Neural progenitor cell (in vitro differentiated cells): ENCODE data around the gene CD300LG. TPM values are rescaled to one million over a fixed set of nuclear protein-coding genes. Genes with fewer than 3 reads are reported as not detected.
A peak's percentile ranks its signal among the peaks of the same experiment; 100 is the strongest.

Source experiments
- DNase-seq: peaks from one replicate; pipeline ENCODE4 v3.0.0-alpha.2; 2016; ENCODE audit warnings: low spot score
- H2AFZ ChIP-seq: fragments of 200-600 bp; sonication (generic); replicated peaks from 2 replicates; pipeline ENCODE4 v1.6.1; 2016; ENCODE audit warnings: antibody characterized with exemption
- H3F3A ChIP-seq: fragments of 200-600 bp; sonication (generic); 2 replicates; pipeline ENCODE4 v1.6.1; 2016; ENCODE audit warnings: antibody characterized with exemption, low read depth
- H3K27ac ChIP-seq: fragments of 200-600 bp; sonication (generic); 2 replicates; pipeline ENCODE4 v1.5.1; 2016; ENCODE audit warnings: mild to moderate bottlenecking
- H3K27me3 ChIP-seq: fragments of 200-600 bp; sonication (generic); 2 replicates; pipeline ENCODE4 v1.6.1; 2016; ENCODE audit warnings: mild to moderate bottlenecking, moderate library complexity
- H3K36me3 ChIP-seq: fragments of 200-600 bp; sonication (generic); 2 replicates; pipeline ENCODE4 v1.5.1; 2016
- H3K4me1 ChIP-seq: fragments of 200-600 bp; sonication (generic); 2 replicates; pipeline ENCODE4 v1.6.1; 2016; ENCODE audit warnings: mixed run types
- H3K4me2 ChIP-seq: fragments of 200-600 bp; sonication (generic); 2 replicates; pipeline ENCODE4 v1.6.1; 2016
- H3K4me3 ChIP-seq: fragments of 200-600 bp; sonication (generic); 2 replicates; pipeline ENCODE4 v1.5.1; 2016
- H3K79me2 ChIP-seq: fragments of 200-600 bp; sonication (generic); 2 replicates; pipeline ENCODE4 v1.6.1; 2016; ENCODE audit warnings: low read depth
- H3K9ac ChIP-seq: fragments of 200-600 bp; sonication (generic); 2 replicates; pipeline ENCODE4 v1.6.1; 2016
- H3K9me3 ChIP-seq: fragments of 200-600 bp; sonication (generic); 2 replicates; pipeline ENCODE4 v1.5.1; 2016; ENCODE audit warnings: low read depth
- H4K20me1 ChIP-seq: fragments of 200-600 bp; sonication (generic); 2 replicates; pipeline ENCODE4 v1.6.1; 2016; ENCODE audit warnings: low read depth
- H3K27ac Mint-ChIP-seq: 3 replicates; pipeline ENCODE4 v1.8.0; 2021; ENCODE audit warnings: mixed read lengths
- H3K27me3 Mint-ChIP-seq: 2 replicates; pipeline ENCODE4 v1.8.0; 2022; ENCODE audit warnings: low read depth, mild to moderate bottlenecking, inconsistent platforms, moderate library complexity, mixed read lengths; ENCODE audit not compliant: insufficient read depth
- H3K36me3 Mint-ChIP-seq: 3 replicates; pipeline ENCODE4 v1.8.0; 2021; ENCODE audit warnings: mixed read lengths
- H3K4me1 Mint-ChIP-seq: 3 replicates; pipeline ENCODE4 v1.8.0; 2021; ENCODE audit warnings: mixed read lengths
- H3K4me3 Mint-ChIP-seq: 3 replicates; pipeline ENCODE4 v1.8.0; 2021; ENCODE audit warnings: mild to moderate bottlenecking, moderate library complexity, mixed read lengths
- H3K9me3 Mint-ChIP-seq: 3 replicates; pipeline ENCODE4 v1.8.0; 2020; ENCODE audit warnings: mixed read lengths
- EZH2 ChIP-seq: fragments of 200-600 bp; sonication (generic); IDR thresholded peaks from 2 replicates; pipeline ENCODE4 v1.6.1; 2017; ENCODE audit warnings: antibody characterized with exemption, mild to moderate bottlenecking, moderate library complexity
- EZH2phosphoT487 ChIP-seq: fragments of 200-600 bp; sonication (generic); IDR thresholded peaks from 2 replicates; pipeline ENCODE4 v1.6.1; 2017; ENCODE audit warnings: antibody characterized with exemption
- total RNA-seq: library from RNA; depleted of rRNA; stranded (reverse); fragments of >200 nt; gene quantifications from 2 replicates; pipeline ENCODE4 v1.2.3, GENCODE V29; 2015; ENCODE audit warnings: low replicate concordance
- TF ChIP-seq, protein P1 (sequence below): fragments of 200-600 bp; sonication (generic); IDR thresholded peaks from 2 replicates; pipeline ENCODE4 v1.5.1; 2017; ENCODE audit warnings: antibody characterized with exemption, mild to moderate bottlenecking

CD300LG gene
- total RNA-seq, 1 donor from 2014 or later: not detected

DNA sequence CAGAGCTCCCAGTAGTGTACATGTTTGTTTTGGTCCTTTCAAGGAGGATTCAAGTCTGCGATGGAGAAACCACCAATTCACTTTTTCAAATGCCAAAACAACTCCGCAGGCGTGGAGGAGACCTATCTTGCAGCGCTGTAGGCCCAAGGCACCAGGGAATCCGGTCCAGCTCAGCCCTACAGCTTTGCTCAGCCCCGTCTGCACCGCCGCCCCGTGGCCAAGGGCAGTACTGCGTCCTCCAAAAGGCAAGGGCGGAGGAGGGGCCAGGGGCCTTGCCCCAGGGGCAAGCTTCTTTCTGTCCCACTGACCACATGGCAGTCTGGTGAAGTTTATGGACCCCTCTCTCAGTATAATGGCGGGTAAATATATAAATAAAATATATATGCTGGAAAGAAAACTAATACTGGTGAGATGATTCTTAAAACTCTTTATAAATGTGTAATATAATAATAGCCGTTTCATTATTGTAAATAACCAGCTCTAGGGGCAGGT, 709 bp upstream of the CD300LG start:
- H3K79me2 ChIP-seq: no peaks in the 10 kb centered on the region

DNA sequence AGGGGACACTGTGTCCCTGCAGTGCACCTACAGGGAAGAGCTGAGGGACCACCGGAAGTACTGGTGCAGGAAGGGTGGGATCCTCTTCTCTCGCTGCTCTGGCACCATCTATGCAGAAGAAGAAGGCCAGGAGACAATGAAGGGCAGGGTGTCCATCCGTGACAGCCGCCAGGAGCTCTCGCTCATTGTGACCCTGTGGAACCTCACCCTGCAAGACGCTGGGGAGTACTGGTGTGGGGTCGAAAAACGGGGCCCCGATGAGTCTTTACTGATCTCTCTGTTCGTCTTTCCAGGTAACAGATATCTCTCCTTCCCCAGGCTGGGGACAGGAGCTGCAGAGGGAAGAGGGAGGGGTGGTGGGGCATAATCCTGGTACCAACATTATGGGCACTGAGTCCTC, 1.6 kb downstream of the CD300LG start:
- Histone ChIP-seq H3K27me3 (no peaks in the 10 kb centered on the region), H3K9ac (no peak overlapping the region), H3K36me3 (no peaks in the 10 kb centered on the region), H2AFZ (no peak overlapping the region), H3K79me2 (no peaks in the 10 kb centered on the region), H3K9me3 (no peaks in the 10 kb centered on the region), H4K20me1 (no peaks in the 10 kb centered on the region), H3F3A (peaks cover 6% of the 10 kb centered on the region), H3K4me3 (no peak overlapping the region), H3K4me1 (no peaks in the 10 kb centered on the region), H3K27ac (no peak overlapping the region), H3K4me2 (no peak overlapping the region)
- Mint-ChIP-seq H3K27ac (no peak overlapping the region), H3K4me3 (no peak overlapping the region), H3K27me3 (peaks cover 6% of the 10 kb centered on the region), H3K4me1 (peaks cover 19% of the 10 kb centered on the region), H3K9me3 (no peaks in the 10 kb centered on the region), H3K36me3 (no peaks in the 10 kb centered on the region)
- no peak for TF ChIP-seq EZH2
- no peak for TF ChIP-seq EZH2phosphoT487
- TF ChIP-seq, protein P1, sequence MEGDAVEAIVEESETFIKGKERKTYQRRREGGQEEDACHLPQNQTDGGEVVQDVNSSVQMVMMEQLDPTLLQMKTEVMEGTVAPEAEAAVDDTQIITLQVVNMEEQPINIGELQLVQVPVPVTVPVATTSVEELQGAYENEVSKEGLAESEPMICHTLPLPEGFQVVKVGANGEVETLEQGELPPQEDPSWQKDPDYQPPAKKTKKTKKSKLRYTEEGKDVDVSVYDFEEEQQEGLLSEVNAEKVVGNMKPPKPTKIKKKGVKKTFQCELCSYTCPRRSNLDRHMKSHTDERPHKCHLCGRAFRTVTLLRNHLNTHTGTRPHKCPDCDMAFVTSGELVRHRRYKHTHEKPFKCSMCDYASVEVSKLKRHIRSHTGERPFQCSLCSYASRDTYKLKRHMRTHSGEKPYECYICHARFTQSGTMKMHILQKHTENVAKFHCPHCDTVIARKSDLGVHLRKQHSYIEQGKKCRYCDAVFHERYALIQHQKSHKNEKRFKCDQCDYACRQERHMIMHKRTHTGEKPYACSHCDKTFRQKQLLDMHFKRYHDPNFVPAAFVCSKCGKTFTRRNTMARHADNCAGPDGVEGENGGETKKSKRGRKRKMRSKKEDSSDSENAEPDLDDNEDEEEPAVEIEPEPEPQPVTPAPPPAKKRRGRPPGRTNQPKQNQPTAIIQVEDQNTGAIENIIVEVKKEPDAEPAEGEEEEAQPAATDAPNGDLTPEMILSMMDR: no peak
- DNase-seq: no peak

More for the DNA sequence above, 709 bp upstream of the CD300LG start:
- H3K27me3 ChIP-seq: no peaks in the 10 kb centered on the region
- H3K27ac ChIP-seq: no peak overlapping the region
- no peaks in the 10 kb centered on the region for H3K36me3 ChIP-seq
- peak; percentile 86 for DNase-seq
- H3K4me1 ChIP-seq: no peaks in the 10 kb centered on the region
- Mint-ChIP-seq H3K4me3 (no peak overlapping the region), H3K36me3 (no peaks in the 10 kb centered on the region), H3K4me1 (peaks cover 17% of the 10 kb centered on the region), H3K27me3 (peaks cover 8% of the 10 kb centered on the region), H3K9me3 (no peaks in the 10 kb centered on the region), H3K27ac (peak overlapping the region; percentile 21)
- no peaks in the 10 kb centered on the region for H3K9me3 ChIP-seq
- no peak for TF ChIP-seq EZH2phosphoT487
- TF ChIP-seq, protein P1: peak; percentile 94
- no peaks in the 10 kb centered on the region for H4K20me1 ChIP-seq
- H3F3A ChIP-seq: peaks cover 6% of the 10 kb centered on the region
- no peak overlapping the region for H2AFZ ChIP-seq
- no peak overlapping the region for H3K4me3 ChIP-seq
- no peak overlapping the region for H3K4me2 ChIP-seq
- H3K9ac ChIP-seq: no peak overlapping the region

DNA sequence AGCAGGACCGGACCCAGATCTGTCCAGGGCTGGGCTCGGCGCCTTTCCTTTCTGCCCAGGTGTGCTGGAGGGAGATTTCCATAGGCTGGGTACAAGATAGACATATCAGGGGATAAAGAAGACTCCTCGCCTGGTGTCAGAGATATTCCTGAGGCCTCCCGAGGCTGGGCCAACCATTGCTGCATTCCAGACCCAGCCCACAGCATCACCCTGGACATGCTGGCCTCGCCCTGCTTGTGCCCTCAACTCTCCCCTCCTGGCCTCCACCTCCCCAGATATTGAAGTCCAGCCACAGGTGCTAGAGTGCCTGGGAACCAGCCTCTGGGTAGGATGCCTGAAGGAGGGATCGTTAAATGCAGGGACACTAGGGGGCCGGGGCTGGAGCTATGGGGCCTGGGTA, 2.1 kb downstream of the CD300LG start:
- Histone ChIP-seq H3K79me2 (no peaks in the 10 kb centered on the region), H2AFZ (no peak overlapping the region), H3K4me2 (no peak overlapping the region), H4K20me1 (no peaks in the 10 kb centered on the region), H3K9me3 (no peaks in the 10 kb centered on the region), H3K27me3 (no peaks in the 10 kb centered on the region), H3K4me1 (no peaks in the 10 kb centered on the region), H3K36me3 (no peaks in the 10 kb centered on the region), H3K9ac (no peak overlapping the region), H3K4me3 (no peak overlapping the region), H3F3A (peaks cover 6% of the 10 kb centered on the region), H3K27ac (no peak overlapping the region)
- Mint-ChIP-seq H3K36me3 (no peaks in the 10 kb centered on the region), H3K4me1 (peaks cover 19% of the 10 kb centered on the region), H3K4me3 (no peak overlapping the region), H3K9me3 (no peaks in the 10 kb centered on the region), H3K27me3 (peaks cover 6% of the 10 kb centered on the region), H3K27ac (no peak overlapping the region)
- DNase-seq: no peak
- TF ChIP-seq, protein P1: no peak
- TF ChIP-seq EZH2phosphoT487: no peak
- no peak for TF ChIP-seq EZH2
